ENCODE results near the gene NUP205.

NUP205 gene

DNA sequence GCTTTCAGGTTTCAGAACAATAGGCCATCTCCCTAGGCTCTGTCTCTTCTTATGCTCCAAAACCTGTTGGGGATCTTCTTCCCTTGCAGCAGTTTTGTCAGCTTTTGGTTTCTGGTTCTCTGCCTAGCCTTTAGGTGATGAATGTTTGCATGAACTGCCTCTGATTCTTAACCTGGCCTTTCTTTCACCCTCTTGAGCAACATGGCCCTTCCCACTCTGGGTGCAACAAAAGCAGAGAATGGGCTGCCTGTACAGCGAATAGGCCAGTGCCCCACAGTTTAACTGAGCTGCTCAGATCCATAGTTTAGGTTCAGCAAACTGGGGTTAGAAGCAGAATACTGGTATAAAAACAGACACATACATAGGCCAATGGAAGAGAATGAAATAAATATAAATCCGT, 18.1 kb upstream of the NUP205 start:
- DNase-seq (ENCODE audit: low spot score), result no peak

DNA sequence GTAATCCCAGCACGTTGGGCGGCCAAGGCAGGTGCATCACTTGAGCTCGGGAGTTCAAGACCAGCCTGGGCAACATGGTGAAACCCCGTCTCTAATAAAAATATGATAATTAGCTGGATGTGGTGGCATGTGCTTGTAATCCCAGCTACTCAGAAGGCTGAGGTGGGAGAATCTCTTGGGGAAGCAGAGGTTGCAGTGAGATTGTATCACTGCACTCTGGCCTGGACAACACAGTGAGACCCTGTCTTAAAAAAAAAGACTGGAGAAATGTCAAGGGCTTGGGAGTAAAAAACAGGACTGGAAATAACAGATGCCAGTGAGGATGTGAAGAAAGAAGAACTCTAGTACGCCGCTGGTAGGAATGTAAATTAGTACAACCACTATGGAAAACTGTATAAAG, 16.7 kb upstream of the NUP205 start:
- DNase-seq (ENCODE audit: low spot score), result no peak

- no peak for DNase-seq (ENCODE audit: low spot score)
Observed at GRCh38 chr7:135550196-135550595, 7.5 kb upstream of the NUP205 start.

DNA sequence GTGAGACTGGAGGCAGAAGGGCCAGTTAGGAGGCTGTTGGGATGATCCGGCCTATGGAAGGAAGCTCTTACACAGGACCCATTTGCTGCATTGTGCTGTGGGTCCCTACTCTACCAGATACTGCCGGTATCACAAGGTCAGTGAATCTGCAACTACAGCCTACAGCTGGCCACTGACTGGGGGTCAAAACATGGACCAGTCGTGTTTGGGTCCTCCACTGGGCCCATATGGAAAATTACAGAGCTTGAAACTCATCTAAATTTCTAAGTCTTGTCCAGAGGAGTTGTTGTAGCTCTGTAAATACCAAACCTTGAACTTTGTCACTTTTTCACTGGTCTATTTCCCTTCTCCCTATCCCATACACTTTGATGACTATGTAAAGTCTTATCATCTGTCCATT, 5.6 kb upstream of the NUP205 start:
- DNase-seq (ENCODE audit: low spot score), result no peak

GRCh38 chr7:135553346-135553745, 4.4 kb upstream of the NUP205 start:
- DNase-seq (ENCODE audit: low spot score), result no peak

DNA sequence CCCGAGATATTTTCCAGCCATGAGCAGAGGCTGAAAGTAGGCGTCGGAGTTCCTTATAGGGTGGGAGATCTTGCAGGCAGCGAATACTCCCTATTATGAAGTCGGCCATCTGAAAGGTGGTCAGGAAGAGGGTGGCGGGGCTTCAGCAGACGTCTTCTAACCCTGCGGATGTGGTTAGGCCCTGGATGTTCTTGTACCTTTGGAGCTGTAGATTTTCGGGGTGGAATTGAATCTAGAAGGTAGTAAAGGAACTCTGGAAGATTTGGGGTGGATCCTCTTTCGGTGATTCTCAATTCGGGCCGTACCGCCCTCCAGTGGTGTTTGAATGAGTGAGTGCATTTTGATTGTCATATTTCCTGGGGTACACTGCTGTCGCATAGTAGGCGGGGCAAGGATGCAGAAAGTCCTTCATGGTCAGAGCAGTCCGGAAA, 635 bp downstream of the NUP205 start:
- peak; percentile 57 for DNase-seq (ENCODE audit: low spot score)

- DNase-seq (ENCODE audit: low spot score), result no peak
Observed at GRCh38 chr7:135558881-135559280, 1.2 kb downstream of the NUP205 start.

GRCh38 chr7:135560631-135561030, 2.9 kb downstream of the NUP205 start:
- no peak for DNase-seq (ENCODE audit: low spot score)

DNA sequence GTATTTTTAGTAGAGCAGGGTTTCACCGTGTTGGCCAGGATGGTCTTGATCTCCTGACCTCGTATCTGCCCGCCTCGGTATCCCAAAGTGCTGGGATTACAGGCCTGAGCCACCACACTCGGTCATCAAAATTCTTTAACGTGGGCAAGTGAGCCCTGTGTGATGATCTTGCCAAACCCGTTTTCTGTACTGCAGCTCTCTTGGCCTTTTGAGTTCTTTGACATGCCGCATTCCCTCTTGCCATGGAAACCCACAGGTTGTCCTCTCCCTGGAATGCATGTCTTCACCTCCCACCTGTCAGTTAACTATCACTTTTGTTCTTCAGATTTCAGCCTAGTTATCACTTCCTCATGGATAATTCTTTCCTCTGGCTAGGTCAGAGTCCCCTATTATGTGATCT, 5.0 kb downstream of the NUP205 start:
- no peak for DNase-seq (ENCODE audit: low spot score)

GRCh38 chr7:135571834-135572233, 14.1 kb downstream of the NUP205 start:
- no peak for DNase-seq (ENCODE audit: low spot score)

DNA sequence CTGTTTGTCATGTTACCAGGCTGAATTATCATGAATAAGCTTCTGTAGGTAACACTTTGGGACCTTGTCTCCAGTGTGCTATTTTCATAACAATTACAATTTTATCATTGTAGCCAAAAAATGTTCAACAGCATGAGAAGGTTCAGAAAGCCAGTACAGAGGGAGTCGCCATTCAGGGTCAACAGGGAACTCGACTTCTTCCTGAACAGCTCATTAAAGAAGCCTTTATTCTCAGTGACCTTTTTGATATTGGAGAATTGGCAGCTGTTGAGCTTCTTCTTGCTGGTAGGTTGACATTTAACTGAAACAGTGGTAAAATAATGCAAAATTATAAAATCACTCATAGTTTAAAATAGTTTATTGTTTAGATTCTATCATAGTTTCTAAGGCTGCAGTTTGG, 15.8 kb downstream of the NUP205 start:
- no peak for DNase-seq (ENCODE audit: low spot score)

DNA sequence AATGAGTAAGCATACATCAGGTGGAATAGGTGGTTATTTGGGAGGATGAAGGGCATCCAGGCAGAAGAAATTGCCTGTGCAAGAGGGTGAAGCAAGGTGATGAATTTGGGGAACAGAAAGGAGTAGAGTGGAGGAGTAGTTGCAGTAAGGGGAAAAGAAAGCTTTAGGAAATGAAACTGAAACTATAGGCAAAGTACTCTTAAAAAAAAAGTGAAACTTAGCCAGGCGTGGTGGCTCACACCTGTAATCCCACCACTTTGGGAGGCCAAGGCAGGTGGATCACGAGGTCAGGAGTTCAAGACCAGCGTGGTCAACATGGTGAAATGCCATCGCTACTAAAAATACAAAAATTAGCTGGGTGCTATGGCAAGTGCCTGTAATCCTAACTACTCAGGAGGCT, 17.6 kb downstream of the NUP205 start:
- no peak for DNase-seq (ENCODE audit: low spot score)

DNA sequence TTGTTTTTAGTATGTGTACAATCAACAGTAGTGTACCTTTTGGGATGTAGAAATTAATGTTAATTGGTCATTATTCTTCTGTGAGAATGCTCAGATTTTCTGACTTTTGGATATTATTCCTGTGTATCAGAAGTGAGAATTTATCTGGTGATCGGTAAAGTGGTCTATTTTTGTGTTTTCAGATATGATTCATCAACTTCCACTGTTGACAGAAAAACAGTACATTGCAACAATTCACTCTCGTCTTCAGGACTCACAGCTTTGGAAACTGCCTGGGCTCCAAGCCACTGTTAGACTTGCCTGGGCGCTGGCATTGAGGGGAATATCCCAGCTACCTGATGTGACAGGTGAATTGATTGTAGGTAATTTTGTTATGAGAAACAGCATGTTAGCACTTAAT, 20.9 kb downstream of the NUP205 start:
- DNase-seq (ENCODE audit: low spot score), result no peak

- no peak for DNase-seq (ENCODE audit: low spot score)
Observed at GRCh38 chr7:135584362-135585353, 26.9 kb downstream of the NUP205 start.

DNA sequence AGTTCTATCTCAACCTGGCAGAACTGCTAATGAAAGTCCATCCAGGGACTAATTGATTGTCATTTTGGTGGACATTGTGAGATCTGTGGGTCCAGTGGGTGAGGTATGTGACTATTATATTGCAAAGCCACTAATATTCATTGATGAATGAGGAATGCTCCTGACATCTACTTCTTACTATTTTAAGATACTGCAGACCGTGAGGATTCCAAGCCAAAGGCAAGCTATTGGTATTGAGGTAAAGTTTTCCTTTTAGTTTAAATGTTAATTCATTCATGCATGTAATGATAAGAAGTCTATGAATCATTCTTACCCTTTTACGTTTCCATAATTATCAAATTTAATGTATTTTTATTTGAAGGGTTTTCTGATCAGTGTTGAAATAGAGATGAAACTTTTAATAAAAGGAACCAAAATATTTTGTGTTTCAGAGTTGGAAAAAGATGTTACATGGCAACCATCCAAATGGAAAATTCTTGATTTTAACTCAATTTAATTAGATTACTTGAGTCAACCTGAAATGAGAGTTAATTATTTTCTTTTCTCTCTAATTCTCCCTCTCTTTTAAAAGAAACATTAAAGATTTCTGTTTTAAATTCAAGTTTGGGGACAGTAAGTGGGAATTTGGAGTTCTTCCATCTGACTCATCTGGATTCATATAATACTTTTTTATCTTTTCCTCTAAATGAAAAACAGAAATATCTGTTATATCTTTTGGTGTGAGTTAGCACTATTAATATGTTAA, 39.6 kb downstream of the NUP205 start:
- no peak for DNase-seq (ENCODE audit: low spot score)

- DNase-seq (ENCODE audit: low spot score), result no peak
Observed at GRCh38 chr7:135597926-135598305, 40.2 kb downstream of the NUP205 start.

DNA sequence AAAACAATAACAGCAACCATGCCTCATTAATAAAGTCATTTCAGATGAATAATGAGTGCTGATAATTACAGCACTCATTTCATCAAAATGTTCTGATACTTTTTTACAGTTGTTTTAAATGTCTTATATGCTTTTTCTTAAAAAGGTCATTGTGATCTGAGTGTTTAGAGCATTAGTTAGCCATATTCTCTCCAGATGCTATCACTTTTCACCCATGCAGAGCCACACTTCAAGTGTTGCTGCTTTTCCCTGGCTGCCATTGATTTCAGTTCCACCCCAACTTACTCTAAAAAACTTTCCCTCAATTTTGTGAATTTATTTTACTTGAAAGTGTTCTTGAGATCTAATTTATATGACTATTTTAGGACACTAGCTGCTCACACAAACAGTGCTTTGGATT, 41.8 kb downstream of the NUP205 start:
- no peak for DNase-seq (ENCODE audit: low spot score)

DNA sequence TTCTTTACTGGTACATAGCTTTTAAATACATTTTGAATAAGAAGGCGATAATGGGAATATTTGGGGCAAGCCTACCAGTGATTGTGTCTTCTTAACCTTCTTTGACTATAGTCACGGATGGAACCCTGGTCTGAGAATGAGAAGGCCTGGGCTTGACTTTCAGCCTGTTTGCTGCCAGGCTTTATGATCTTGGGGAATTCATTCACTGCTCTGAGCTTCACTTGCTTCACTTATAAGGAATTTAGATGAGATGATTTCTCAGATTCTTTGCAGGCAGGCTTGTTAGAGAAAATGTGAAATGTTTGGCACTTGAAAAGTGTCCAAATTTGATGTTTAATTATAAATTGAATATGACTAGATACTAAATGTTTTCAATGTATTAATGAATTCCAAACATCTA, 42.5 kb downstream of the NUP205 start:
- no peak for DNase-seq (ENCODE audit: low spot score)

DNA sequence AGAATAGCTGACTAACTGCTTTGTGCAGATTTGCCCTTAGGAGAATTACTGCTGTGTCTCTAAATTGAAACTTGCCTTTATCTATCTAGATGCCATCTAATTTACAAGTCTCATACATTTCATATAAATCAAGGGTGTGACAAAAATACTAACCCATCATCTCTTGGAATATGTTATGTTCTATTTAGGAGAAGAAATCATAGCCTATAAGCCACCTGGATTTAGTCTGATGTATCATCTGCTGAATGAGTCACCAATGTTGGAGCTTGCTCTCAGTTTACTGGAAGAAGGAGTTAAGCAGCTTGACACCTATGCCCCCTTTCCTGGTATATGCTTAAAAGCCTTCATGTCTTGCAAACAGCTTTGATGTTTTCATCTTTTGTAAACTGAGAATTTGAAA, 43.5 kb downstream of the NUP205 start:
- no peak for DNase-seq (ENCODE audit: low spot score)

- no peak for DNase-seq (ENCODE audit: low spot score)
Observed at GRCh38 chr7:135602304-135602703, 44.6 kb downstream of the NUP205 start.

DNA sequence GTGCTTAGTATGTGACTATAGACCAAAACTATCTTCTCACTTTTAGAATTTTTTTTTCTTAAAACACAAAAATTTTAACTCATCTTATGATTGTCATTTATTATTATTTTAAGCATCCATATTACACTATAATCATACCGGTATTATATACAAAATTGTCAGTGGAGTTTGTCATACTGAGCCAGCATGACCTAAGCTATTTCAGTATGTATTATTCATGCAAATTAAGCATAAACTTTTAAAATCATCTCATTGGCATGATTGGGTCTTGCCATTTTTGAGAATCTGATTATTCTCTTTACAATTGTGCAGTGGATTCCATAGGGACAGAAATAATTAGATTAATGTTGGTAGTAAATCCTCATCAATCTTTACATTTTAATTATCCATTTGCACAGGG, 58.4 kb downstream of the NUP205 start:
- DNase-seq (ENCODE audit: low spot score), result peak; percentile 11

DNA sequence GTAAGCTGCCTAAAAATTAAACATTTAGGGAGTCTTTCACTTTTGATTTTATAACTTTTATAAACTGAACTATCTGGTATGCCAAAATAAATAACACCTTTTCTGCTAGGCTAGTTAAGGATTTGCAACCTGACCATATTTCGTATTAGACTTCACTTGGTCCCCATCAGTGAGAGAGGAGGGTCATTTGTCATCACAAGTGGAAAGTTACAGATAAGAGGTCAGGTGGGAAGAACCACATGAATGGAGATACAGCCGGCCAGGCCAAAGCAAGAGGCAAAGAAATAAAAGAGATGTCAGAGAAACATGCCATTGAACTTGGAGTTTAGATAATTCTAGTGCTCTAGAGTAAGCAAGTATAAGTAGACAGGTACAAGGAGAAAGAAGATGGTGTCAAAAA, 60.1 kb downstream of the NUP205 start:
- no peak for DNase-seq (ENCODE audit: low spot score)

GRCh38 chr7:135618510-135618909, 60.8 kb downstream of the NUP205 start:
- DNase-seq (ENCODE audit: low spot score), result no peak
